GM12872 (cell line): Measurements from ENCODE around the gene DDHD1.

ENCODE experiments used
- CTCF ChIP-seq: IDR thresholded peaks from 3 replicates; pipeline ENCODE4 v1.5.1; 2011; ENCODE audit warnings: low read depth, mild to moderate bottlenecking, low read length, moderate library complexity; ENCODE audit not compliant: insufficient read depth

The DDHD1 gene

GRCh38 chr14:53147893-53148292, 5.2 kb downstream of the DDHD1 start:
- no peak for TF ChIP-seq CTCF

- TF ChIP-seq CTCF = no peak
Observed at GRCh38 chr14:53147208-53147607, 5.9 kb downstream of the DDHD1 start.

GRCh38 chr14:53146739-53147138, 6.4 kb downstream of the DDHD1 start:
- no peak for TF ChIP-seq CTCF

- TF ChIP-seq CTCF = no peak
Observed at GRCh38 chr14:53144244-53144643, 8.9 kb downstream of the DDHD1 start.

GRCh38 chr14:53140585-53140984, 12.5 kb downstream of the DDHD1 start:
- TF ChIP-seq CTCF = no peak

- TF ChIP-seq CTCF = no peak
Observed at GRCh38 chr14:53137568-53138203, 15.4 kb downstream of the DDHD1 start.

- TF ChIP-seq CTCF = no peak
Observed at GRCh38 chr14:53128303-53129028, 24.7 kb downstream of the DDHD1 start.
